A549 treated with CpdA at 1 μM for 4 hours (cell line): ENCODE results near the gene PCED1A. TPM values are rescaled to one million over a fixed set of nuclear protein-coding genes. Genes with fewer than 3 reads are reported as not detected.

Experiments
- total RNA-seq: library from RNA; stranded (reverse); fragments of 200-300 nt; extraction: Qiagen RNA extraction; gene quantifications from 5 replicates; pipeline ENCODE4 v1.2.3, GENCODE V29; 2022; ENCODE audit warnings: low read depth

Gene PCED1A, protein sequence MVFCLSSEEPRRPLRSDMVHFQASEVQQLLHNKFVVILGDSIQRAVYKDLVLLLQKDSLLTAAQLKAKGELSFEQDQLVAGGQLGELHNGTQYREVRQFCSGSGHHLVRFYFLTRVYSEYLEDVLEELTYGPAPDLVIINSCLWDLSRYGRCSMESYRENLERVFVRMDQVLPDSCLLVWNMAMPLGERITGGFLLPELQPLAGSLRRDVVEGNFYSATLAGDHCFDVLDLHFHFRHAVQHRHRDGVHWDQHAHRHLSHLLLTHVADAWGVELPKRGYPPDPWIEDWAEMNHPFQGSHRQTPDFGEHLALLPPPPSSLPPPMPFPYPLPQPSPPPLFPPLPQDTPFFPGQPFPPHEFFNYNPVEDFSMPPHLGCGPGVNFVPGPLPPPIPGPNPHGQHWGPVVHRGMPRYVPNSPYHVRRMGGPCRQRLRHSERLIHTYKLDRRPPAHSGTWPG
- 20.5 to 32.2 TPM (median 30.2 TPM) in 5 replicates for total RNA-seq

DNA sequence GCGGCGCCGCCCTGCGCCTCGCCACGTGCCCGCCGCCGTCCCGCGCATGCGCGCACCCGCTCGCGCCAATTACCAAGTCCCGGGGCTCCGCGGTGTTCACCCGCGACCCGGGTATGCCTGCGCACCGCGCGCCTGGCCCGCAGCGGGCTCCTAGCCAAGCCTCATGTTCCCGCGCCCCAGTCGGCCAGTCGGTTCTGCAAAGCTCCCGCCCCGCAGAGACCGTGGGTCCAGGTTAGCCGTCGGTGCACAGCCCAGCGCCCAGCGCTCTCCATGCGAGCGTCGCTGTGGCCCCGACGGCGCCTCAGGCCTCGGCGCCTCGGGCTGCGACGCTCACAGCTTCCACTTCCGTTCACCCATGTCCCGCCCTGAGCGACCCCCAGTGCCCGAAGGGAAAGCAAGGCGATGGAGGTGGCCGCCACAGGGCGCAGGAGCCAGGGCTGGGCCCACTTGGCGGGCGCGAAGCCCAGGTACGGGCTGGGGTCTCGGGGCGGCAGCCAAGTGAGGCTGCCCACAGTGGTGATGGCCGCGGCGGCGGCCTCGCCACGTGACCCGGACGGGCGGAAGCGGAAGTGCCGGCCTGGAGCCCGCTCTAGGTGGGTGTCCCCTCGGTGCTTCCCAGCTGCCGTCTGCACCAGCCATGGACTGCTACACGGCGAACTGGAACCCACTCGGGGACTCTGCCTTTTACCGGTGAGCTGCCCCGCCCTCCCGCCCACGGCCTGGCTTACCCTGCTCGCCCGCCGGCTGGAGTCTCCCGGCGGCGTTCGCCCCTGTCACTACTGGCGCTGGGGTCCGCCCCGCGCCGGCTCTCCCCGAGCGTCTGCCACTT, at the start of gene PCED1A, which contains the start of gene VPS16:
PCED1A (minus strand) TSS at position 518 of the 829 bp plus-strand sequence. CDS start 743 bp downstream, outside the sequence.
VPS16 (plus strand) TSS at position 608 of the 829 bp plus-strand sequence; CDS start at position 638, 30 bp downstream.

DNA sequence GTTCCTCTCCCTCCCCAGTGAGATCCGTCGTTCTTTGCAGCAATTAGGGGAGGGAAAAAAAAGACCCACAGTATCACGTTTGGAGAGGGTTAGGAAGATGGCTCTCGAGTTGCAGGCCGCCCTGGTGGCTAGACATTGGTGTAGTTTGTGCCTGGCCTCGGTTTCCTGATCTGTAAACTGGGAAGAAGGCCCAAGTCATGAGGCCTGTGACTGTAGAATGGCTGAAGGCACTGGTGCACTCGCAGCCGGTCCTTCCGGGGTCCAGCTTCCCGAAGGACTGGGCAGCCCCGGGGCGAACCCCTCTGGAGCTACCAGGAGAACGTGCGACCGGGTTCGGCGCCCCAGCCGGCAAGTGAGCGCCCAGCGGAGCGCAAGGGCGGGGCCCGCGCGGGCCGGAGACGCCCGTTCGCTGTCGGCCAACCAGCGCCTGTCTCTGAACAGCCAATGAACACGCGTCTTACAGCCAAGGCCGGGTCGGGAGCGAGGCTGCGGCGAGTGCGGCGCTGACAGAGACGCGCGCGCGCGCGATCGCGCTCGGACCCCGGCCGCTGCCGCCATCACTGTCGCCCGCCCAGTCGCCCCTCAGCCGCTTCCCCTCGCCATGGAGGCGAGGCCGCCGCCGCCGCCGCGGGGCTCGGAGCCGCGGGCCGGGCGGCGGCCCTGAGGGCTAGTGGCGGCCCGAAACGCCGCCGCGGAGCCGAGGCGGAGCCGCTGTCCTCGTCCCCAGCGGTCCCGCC, 32.7 kb upstream of the PCED1A start, which contains the start of gene PTPRA:
PTPRA (plus strand) TSS at position 472 of the 737 bp plus-strand sequence. CDS start 90,797 bp downstream, outside the sequence.

DNA sequence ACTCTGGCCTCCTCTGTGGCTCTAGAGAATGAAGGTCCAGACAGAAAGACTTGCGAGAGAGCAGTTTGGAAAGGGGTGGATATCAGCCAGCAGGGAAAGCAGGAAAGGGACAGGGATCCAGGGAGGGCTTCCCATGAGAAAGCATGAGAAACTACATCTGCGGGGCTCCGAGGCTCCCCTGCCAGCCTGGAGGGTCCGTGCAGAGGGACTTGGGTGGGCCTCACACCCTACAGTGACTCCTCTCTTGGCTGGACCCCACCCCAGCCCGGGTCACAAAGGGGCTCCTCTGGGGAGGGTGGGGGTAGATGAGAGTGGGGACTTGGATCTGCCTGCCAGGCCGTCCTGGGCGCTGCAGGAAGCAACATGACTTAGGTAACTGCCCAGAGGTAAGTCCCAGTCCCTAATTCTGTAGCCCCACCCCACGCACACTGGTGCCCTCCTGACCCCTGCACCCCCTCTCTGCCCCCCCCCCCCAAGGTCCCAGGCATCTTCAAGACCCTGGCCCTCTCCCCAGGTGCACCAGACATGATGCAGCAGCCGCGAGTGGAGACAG, 24.3 kb downstream of the PCED1A start, which contains the start of gene TMEM239:
TMEM239 (plus strand) TSS at position 335 of the 553 bp plus-strand sequence; CDS start at position 526, 191 bp downstream.

DNA sequence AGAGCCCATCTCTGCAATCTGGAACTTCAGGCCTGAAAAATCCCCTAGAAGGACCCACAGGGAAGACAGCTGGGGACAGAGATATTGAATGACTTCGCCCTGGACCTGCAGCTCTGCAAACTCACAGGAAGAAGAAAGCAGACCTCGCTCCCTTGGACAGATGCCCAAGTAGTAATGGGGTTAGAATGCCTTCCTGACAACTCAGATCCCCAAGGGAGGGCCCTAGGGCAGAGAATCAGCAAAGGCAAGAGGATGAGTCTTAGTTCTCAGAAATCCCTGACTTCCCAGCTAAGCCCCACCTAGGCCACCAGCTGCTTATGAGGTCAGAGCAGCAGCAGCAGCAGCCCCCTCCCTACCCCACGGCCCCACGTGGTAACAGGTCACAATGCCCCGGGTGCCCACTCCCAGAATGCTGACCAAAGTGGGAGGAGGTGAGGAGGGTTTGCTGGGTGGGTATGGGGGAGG, 25.8 kb downstream of the PCED1A start, which contains the start of gene C20orf141:
C20orf141 (plus strand) TSS at position 401 of the 465 bp plus-strand sequence. CDS start 198 bp downstream, outside the sequence.

DNA sequence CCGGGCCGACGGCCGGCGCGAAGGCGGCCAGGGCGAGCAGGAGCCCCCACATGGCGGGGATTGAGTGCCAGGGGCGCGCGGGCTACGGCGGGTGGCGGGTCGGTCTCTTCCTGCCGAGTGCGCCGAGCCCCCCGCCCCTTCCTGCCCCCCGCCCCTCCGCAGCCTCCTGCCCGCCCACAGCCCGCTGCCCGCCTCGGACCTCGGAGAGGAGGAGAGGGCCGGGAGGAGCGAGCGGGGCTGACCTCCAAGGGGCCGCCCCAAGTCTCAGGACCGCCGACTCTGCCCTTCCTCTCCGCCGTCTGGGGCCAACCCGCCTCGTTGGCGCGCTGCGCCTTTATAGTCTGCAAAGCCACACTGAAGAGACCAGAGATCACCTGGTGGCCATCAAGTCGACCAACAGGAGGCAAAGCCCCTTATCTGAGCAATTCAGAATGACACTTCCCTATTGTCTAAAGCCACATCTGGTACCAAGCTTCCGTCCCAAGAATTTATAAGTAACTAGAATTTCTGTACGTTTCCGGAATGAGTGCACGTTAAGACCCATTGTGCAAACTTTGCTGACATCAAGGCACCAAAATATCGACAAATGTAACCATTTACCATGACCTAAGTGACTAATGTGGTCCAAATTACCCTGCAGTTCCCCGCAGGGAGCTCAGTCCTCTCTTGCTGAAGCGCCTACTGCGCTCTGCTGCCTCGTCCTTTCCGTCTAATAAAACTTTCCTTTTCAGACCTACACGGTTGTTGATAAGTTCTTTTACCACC, 39.8 kb downstream of the PCED1A start, which contains the start of gene CPXM1:
CPXM1 (minus strand) TSS at position 107 of the 765 bp plus-strand sequence; CDS start at position 52, 55 bp downstream.

Other genes starting within 250 kb of the PCED1A start
- 593 to 697 TPM (median 621 TPM) in 5 replicates for gene NOP56, start 188.0 kb downstream of the PCED1A start, total RNA-seq
- gene IDH3B, start 176.4 kb downstream of the PCED1A start, total RNA-seq = 128 to 135 TPM (median 133 TPM) in 5 replicates
- 2.2 to 4.7 TPM (median 2.4 TPM) in 5 replicates for gene EBF4, start 147.9 kb downstream of the PCED1A start, total RNA-seq
- not detected in 5 replicates for gene CPXM1, start 40.0 kb downstream of the PCED1A start, total RNA-seq
- 0.22 to 0.55 TPM (median 0.35 TPM) in 4 of 5 replicates, not detected in the other for gene C20orf141, start 25.7 kb downstream of the PCED1A start, total RNA-seq
- gene TMEM239, start 24.3 kb downstream of the PCED1A start, total RNA-seq = not detected in 5 replicates
- gene VPS16, start 90 bp upstream of the PCED1A start, total RNA-seq = 27.4 to 36.9 TPM (median 31.6 TPM) in 5 replicates
- gene PTPRA, start 32.8 kb upstream of the PCED1A start, total RNA-seq = 32.1 to 40.1 TPM (median 37.5 TPM) in 5 replicates
- 0.15 to 0.37 TPM (median 0.20 TPM) in 3 of 5 replicates, not detected in the others for gene GNRH2, start 203.0 kb upstream of the PCED1A start, total RNA-seq
- 106 to 168 TPM (median 150 TPM) in 5 replicates for gene MRPS26, start 205.4 kb upstream of the PCED1A start, total RNA-seq
- not detected in 5 replicates for gene OXT, start 231.0 kb upstream of the PCED1A start, total RNA-seq
- not detected in 5 replicates for gene AVP, start 244.1 kb upstream of the PCED1A start, total RNA-seq